SK-N-SH treated with all-trans-retinoic acid at 6 μM for 48 hours (cell line): ENCODE results near the gene TNS3.

Experiments used
- ARNTL ChIP-seq: fragments of 450-650 bp; formaldehyde crosslinking; IDR thresholded peaks from 2 replicates; pipeline ENCODE4 v1.5.0; 2020; ENCODE audit warnings: low read depth, mild to moderate bottlenecking, moderate library complexity, borderline replicate concordance
- BACH2 ChIP-seq: fragments of 250-450 bp; sonication (Bioruptor Pico); IDR thresholded peaks from 2 replicates; pipeline ENCODE4 v1.9.0; 2021; ENCODE audit warnings: mild to moderate bottlenecking, borderline replicate concordance
- CSDC2 ChIP-seq: fragments of 250-450 bp; sonication (Bioruptor Pico); IDR thresholded peaks from 2 replicates; pipeline ENCODE4 v1.5.0; 2020; ENCODE audit warnings: mild to moderate bottlenecking, moderate library complexity
- SNAI2 ChIP-seq: fragments of 250-450 bp; sonication (Bioruptor Pico); IDR thresholded peaks from 2 replicates; pipeline ENCODE4 v1.5.0; 2020; ENCODE audit warnings: mild to moderate bottlenecking, moderate library complexity

GRCh38 chr7:47369736-47370135 is 212.2 kb downstream of the TNS3 start:
- TF ChIP-seq CSDC2 (CRISPR knock-in tag): no peak
- no peak for TF ChIP-seq ARNTL (CRISPR knock-in tag)
- TF ChIP-seq SNAI2 (CRISPR knock-in tag): no peak
- TF ChIP-seq BACH2 (CRISPR knock-in tag): no peak
